T-helper 2 cell treated with Interferon-gamma antibody and Interleukin-4, amounts not matched to agents 100 ng/mL and 5 ng/mL, for 36 hours (primary cell): ENCODE results near the gene TMEM40. TPM values are rescaled to one million over a fixed set of nuclear protein-coding genes. Genes with fewer than 3 reads are reported as not detected.
"Not testable (repeated sequence)": the region's sequence is repeated elsewhere in the genome, so short reads cannot be mapped to it uniquely, and the experiment has no call there.

Experiments used
- intact Hi-C: fragments of 100-400 bp; cut with micrococcal nuclease; formaldehyde crosslinking; loops from one replicate; pipeline ENCODE4 v1.15.1; 2023
- total RNA-seq: library from RNA; stranded (reverse); gene quantifications from 2 replicates; pipeline ENCODE4 v1.2.3, GENCODE V29; 2022

The TMEM40 gene, protein sequence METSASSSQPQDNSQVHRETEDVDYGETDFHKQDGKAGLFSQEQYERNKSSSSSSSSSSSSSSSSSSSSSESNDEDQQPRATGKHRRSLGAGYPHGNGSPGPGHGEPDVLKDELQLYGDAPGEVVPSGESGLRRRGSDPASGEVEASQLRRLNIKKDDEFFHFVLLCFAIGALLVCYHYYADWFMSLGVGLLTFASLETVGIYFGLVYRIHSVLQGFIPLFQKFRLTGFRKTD
- not detected in 2 replicates for total RNA-seq

- intact Hi-C loops, result no loop called here
Measured at GRCh38 chr3:12759097-12759679, at the start of gene TMEM40. Gene TMEM40 (minus strand): TSS chr3:12759259. CDS start chr3:12749832, 9,427 bp downstream.

DNA sequence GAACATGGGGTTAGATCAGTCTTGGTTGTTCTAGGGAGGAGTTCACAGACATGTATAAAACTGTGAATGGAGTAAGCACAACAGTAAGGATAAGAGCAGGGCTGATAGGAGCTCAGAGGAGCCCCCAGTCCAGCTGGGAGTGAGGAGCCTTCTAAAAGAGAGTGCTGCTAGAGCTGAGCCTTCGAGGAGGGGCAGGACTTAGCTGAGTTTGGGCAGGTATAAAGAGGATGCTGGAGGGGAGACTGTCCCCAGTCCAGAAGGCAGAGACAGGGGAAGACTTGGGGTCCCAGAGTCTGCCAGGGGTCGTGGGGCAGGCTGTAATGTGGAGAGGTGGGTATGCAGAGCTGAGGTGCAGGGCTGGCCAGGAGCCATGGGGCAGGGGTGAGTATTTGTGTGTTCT lies 49.5 kb upstream of the TMEM40 start:
- intact Hi-C loops, result no loop called here

GRCh38 chr3:12807601-12808359 lies 48.7 kb upstream of the TMEM40 start:
- intact Hi-C loops, result no loop called here

- intact Hi-C loops, result no loop called here
Measured at GRCh38 chr3:12807066-12807465, 48.0 kb upstream of the TMEM40 start.

DNA sequence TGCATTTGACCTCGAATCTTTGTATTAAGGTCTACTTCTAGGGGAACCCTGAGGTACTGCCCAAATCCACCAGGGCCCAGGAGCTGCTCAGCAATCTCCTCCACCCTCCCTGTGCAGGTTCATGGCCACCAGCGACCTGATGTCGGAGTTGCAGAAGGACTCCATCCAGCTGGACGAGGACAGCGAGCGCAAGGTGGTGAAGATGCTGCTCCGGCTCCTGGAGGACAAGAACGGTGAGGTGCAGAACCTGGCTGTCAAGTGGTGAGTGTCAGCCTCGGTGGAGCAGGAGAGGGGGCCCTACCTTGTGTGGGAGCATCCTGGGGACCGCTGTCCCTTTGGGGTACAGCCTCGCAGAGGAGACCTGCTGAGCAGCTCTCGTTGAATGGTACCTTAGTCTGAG lies 44.3 kb upstream of the TMEM40 start:
- intact Hi-C loops, result no loop called here

DNA sequence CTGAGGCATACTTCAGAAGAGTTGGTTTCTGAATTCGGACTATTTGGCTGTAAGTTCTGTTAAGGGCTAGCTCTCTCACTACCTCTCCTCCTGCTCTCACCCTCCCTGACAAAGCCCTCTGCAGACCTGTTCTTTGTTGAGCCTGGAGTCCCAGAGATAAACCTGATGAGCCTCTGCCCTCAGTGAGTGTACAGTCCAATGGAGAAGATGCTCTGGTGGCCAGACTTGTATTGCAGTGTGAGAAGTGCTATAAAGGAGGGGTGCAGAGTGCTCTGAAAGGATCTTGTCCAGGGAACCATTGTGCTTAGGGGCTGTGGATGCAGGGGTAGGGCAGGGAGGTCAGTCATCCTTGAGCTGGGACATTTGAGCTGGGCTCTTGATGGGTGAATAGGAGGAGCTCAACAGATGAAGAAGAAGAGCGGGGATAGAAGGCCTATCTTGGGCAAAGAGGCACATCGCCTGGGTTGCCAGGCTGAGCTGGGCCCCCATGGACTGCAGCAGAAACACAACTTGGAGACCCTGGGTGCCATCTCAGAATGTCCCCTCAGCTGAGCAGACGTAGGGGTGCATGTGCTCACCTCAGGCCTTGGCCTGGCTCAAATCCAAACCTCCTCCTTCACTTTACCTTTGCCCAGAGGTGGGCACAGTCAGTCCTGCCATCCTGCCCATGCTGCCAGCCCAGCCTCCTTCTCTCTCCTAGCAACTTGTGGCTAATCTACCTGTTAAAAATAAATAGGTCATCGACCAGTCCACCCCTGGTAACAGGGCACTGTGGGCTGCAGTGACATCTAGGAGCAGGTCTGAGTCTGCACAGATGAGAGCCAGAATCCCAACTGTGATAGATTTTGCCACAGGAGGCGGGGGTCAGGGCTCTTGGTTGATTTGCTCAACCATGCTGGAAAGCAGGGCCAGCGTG lies 40.7 kb upstream of the TMEM40 start:
- intact Hi-C loops, result no loop called here

DNA sequence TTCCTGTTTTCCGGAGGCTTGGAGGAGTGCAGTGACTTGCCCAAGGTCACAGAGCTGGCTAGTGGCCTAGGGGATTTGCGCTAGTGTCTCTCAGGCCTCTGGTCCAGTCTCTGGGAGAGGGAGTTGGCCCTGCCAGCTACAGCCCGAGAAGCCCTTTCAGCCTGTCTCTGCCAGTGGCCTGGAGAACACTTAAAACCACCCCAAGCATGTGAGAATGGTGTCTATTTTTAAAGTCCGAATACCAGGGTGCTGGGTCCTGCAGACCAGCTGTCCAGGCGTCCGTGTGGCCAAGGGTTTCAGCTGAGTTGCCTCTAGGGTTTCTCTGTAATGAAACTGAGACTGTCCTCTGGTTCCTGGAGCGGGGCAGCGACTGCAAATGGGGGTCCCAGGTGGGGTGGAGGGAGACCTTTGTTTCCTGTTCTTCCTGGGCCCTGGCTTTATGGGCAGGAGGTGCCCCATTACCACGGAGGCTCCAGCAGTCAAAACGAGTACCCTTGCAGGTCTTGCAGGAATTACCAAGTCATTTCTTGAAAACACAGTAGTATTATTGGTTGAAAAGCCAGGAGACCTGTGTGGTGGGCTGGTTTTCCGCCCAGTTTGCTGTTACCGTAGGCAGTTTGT lies 39.6 kb upstream of the TMEM40 start:
- intact Hi-C loops, result no loop called here

- intact Hi-C loops, result no loop called here
Measured at GRCh38 chr3:12797892-12798558, 39.0 kb upstream of the TMEM40 start.

GRCh38 chr3:12797124-12797891 lies 38.2 kb upstream of the TMEM40 start:
- intact Hi-C loops, result no loop called here

DNA sequence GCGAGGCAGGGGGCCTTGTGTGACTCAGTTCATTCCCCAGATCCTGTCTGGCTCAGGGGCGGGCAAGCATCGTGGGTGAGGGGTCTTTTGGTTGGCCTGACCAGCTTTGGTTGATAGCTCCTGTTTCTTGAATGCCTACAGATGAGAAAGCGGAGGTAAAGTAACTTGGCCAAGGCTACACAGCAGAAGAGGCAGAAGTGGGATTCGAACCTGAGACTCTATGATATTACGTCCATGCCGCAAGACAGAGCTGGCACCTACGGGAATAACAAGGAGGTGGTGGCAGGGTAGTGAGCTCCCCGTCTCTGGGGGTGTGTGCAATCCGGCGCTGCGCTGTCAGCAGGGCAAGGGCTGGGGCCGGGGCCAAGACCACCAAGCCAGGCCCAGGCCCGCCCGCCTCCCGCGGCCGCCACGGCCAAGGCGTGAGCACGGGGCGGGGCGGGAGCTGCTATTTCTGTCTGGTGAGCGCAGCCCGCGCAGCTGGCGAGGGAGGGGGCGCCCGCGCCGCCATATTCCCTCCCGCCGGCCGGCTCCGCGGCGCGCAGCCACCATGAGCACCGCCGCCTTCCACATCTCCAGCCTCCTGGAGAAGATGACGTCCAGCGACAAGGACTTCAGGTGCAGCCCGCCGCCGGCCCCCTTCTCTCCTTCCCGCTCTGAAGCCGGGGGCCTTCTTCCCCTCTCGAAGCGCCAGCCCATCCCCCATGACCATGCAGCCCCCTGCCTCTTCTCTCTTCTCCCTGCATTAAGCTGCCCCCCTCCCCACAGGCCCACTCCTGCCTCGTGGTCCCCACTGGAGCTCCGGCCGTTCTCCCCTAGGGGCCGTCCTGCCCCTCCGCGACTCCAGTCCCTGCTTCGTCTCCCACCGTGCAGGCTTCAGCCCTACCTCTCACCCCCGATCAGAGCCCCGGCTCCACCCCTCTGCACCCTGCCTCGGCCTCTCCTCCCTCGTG lies 37.4 kb upstream of the TMEM40 start, which contains the start of gene CAND2:
Gene CAND2 (plus strand): TSS at position 510 of the 953 bp plus-strand sequence. CDS start 41 bp downstream, at position 551.
- intact Hi-C loops, result no loop called here

DNA sequence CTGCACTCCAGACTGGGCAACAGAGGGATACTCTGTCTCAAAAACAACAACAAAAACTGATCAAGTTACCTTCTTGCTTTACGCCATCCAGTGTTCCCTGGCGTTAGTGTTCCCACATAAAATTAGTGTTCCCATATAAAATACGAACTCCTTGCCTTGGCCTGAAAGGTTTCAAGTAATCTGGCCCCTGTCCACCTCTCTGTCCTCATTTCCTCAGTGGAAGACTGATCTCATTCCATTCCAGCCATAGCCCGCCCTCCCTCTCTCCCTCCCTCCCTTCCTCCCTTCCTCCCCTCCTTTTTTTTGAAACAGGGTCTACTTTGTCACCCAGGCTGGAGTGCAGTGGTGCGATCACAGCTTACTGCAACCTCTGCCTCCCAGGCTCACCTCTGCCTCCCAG lies 34.6 kb upstream of the TMEM40 start:
- intact Hi-C loops, result no loop called here

- intact Hi-C loops, result no loop called here
Measured at GRCh38 chr3:12791430-12791829, 32.4 kb upstream of the TMEM40 start.

- intact Hi-C loops, result not testable (repeated sequence)
Measured at GRCh38 chr3:12787967-12788690, 29.1 kb upstream of the TMEM40 start.

DNA sequence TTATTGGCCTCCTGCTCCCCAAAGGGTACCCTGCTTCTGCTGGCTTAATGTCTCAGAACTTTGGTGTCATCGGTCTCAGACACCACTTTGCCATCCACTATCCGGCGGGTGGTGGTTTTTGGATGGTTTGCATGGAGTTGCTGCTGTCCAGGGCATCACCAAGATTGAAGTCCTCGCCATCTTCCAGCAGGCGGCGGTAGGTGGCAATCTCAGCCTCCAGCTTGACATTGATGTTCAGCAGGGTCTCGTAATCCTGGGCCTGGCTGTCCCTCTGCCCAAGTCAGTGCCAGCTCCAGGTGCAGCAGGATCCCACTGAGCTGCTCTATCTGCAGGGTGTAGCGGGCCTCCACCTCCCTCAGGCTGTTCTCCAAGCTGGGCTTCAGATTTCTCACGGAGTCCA lies 28.3 kb upstream of the TMEM40 start:
- intact Hi-C loops, result not testable (repeated sequence)

GRCh38 chr3:12785096-12785495 lies 26.0 kb upstream of the TMEM40 start:
- intact Hi-C loops, result no loop called here

DNA sequence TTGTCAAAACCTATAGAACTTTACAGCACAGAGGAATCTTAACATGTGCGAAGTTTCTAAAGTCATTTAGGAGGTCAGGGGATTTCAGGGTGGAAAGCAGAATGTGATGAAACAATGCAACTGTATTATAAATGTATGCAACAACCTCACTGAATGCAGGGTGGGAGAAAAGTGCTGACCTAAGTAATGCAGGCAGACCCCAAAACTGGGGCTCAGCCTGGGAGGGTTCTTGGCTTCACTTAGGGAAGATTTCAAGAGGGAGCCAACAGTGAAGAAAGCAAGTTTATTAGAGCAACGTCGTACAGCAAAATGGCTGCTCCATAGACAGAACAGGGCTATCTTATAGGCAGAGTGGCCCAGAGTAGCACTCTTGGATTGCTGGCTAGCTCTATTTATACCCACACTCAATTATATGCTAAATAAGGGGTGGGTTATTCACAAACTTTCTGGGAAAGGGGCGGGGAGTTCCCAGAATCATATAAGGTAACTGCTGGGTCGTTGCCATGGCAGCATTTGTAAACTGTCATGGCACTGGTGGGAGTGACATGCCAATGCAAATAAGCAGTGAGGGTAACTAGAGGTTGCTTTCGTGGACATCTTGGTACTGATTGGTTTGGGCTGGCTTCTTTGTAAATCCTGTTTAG lies 23.2 kb upstream of the TMEM40 start:
- intact Hi-C loops, result no loop called here

DNA sequence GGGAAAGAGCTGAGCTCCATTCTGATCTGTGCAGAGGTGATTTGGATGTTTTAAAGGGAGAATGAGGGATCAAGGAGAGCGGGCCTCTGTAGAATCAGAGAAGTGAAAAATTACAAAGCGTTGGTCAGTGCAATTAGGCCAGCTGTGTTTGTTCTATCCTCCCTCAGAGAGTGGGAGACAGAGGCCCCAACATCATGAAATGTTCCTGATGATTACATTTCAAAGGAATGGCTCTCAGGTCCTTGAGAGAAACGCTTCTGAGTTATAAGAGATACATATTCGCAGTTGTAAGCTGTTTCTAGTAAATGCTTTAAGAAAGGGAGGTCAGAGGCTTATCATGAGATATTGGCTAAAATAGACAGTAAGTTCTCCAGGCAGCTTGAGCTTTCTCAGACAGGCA lies 21.7 kb upstream of the TMEM40 start:
- intact Hi-C loops, result no loop called here
